ENCODE measurements around the gene PHAX. TPM values are rescaled to one million over a fixed set of nuclear protein-coding genes. Genes with fewer than 3 reads are reported as not detected.
"Not testable (repeated sequence)": the region's sequence is repeated elsewhere in the genome, so short reads cannot be mapped to it uniquely, and the experiment has no call there.

Gene PHAX
- polyA plus RNA-seq, 1 donor, result 38.8 TPM

DNA sequence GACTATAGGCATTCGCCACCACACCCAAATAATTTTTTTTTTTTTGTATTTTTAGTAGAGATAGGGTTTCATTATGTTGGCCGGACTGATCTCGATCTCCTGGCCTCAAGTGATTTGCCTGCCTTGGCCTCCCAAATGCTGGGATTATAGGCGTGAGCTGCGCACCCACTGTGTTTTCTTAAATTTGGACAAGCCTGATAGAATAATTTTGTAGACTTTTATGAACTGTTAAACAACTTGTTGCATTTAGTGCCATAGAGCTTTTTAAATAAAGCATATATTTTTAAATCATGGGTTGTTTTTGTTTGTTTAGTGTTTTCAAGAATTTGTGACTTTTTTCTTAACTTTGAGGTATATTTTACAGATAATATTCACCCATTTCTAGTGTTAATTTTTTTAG, 4.8 kb downstream of the PHAX start:
- DNase-seq, result no peak

DNA sequence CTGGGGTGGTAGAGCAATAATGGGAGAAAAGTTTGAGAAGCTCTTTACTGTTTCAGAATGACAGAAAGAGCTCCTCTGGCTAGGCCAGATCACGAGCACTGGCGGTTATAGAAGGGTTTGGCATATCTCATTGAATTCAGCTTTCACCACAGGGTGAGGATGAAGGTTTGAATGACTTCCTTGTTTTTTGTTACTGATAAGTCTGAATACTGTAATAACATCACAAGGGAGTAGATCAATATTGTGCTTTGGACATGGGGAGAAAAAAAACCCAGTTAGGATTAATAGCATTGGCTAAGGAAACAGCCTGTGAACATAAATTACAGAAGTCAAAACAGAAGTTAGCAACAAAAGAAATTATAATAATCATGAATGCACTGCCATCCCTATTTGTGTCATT, 9.4 kb downstream of the PHAX start:
- no peak for DNase-seq

DNA sequence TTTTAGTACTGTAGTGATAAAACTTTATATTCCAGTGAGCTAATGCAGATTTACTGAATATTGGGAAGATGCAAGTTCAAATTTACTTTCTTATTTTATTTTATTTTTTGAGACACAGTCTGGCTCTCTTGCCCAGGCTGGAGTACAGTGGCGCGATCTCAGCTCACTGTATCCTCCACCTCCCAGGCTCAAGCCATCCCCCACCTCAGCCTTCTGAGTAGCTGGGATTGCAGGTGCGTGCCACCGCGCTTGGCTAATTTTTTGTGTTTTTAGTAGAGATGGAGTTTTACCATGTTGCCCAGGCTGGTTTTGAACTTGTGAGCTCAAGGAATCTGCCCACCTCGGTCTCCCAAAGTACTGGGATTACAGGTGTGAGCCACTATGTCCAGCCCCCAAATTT, 9.9 kb downstream of the PHAX start:
- no peak for DNase-seq

DNA sequence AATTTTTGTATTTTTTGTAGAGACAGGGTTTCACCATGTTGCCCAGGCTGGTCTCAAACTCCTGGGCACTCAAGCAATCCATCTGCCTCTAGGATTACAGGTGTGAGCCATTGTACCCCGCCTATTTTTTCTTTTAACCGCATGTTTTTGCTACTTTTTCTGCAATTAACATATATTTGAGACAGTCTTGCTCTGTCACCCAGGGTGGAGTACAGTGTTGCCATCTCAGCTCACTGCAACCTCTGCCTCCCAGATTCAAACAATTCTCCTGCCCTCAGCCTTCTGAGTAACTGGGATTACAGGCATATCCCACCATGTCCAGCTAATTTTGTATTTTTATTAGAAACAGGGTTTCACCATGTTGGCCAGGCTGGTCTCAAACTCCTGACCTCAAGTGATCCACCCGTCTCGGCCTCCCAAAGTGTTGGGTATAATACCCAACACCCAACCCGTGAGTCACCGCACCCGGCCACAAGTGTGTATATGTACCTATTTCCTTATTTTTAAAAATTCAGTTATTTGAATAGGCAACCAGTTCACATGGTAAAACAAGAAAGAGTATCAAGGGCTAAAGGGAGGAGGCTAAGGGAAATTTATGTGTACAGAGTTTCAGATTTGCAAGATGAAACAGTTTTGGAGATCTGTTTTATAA, 13.3 kb downstream of the PHAX start:
- DNase-seq, result no peak

DNA sequence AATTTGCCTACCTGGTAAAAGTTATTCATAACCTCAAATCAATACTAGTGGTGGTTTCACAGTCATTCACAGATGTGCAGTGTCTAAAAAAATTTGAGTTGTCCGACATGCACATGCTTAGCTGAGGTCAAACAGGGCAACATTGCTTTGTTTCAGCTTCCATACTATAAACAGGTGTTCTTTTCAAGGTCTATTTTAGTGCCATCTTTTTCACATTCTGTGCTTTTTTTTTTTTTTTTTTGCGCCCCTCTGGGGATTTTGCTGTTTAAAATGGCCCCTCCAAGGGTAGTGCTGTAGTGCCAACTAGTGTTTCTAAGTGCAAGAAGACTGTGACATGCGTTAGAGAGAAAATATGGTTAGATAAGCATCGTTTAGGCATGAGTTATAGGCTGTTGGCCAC, 14.5 kb downstream of the PHAX start:
- no peak for DNase-seq

DNA sequence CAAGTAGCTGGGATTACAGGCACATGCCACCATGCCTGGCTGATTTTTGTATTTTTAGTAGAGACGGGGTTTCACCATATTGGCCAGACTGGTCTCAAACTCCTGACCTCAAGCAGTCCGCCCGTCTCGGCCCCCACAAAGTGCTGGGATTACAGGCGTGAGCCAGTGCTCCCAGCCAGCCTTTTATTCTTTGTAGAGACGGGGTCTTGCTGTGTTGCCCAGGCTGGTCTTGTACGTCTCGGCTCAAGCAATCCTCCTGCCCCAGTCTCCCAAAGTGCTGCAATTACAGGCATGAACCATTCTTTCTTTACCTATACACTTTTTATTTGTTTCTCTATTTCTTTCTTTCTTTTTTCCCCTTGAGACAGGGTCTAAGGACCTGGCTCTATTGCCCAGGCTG, 16.9 kb downstream of the PHAX start:
- not testable (repeated sequence) for DNase-seq

DNA sequence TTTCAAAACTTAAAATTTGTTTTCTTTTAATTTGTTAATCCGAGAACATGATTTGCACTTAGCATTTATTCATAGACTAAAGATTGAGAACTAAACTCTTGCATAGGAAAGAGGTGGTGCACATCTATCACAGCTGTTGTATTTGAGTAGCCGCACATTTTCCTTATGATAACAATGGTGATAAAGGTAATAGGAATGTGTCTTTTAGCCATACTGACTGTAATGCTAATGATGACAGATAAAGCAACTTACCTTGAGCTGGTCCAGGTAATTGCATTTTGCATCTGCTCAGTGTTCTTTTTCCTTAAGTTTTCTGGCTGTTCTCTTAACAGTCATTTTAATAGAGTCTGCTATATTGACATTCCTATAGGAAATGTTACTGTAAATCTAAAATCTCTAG, 19.0 kb downstream of the PHAX start:
- no peak for DNase-seq

DNA sequence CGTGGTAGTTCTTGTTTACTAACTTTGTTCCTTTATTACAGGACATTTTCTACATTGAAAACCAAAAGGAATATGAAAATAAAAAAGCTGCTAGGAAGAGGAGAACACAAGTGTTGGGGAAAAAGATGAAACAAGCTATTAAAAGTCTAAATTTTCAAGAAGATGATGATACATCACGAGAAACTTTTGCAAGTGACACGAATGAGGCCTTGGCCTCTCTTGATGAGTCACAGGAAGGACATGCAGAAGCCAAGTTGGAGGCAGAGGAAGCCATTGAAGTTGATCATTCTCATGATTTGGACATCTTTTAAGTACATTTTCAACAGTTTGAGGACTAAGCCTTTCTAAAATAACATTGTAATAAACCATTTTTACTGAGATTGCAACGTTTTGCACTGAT, 23.8 kb downstream of the PHAX start:
- no peak for DNase-seq

DNA sequence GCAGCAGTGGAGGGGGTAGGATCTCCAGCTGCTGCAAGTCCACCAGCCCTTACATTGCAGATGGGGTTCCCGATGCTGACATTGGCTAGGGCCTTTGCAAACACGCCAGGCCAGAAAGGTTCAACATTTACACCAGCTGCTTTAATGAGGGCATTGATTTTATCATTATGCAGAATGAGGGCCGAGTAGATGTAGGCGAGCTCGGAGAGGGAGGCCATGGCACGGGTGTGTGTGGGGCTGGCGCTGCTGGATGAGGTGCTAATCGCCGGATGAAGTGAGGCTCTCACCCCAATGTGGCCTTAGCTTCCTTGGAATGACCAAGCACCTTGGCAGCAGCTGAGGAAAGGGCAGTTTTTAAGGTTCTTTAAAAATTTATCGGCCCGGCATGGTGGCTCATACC, 27.4 kb downstream of the PHAX start:
- no peak for DNase-seq

DNA sequence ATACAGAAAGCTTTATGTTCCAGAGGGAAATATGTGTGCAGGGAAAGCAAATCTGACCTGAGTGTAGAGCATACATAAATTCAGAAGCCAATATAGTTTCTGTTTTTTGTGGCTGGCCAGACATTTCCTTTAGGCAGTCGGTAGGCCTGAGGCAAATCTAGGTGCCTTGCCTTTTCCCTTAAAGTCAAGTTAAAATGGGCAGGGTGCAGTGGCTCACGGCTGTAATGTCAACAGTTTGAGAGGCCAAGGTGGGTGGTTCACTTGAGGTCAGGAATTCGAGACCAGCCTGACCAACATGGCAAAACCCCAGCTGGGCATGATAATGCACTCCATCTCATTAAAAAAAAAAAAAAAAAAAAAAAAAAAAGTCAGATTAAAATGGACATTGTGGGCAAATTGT, 31.2 kb downstream of the PHAX start:
- DNase-seq, result no peak

DNA sequence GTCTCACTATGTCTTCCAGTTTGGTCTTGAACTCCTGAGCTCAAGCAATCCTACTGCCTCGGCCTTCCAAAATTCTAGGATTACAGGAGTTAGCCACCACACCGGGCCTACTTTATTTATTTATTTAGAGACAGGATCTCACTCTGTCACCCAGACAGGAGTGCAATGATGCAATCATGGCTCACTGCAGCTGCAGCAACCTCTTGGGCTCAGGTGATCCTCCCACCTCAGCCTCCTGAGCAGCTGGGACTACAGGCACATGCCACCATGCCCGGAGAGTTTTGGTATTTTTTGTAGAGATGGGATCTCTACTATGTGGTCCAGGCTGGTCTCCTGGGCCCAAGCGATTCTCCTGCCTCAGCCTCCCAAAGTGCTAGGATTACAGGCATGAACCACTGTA, 32.8 kb downstream of the PHAX start:
- DNase-seq, result no peak

DNA sequence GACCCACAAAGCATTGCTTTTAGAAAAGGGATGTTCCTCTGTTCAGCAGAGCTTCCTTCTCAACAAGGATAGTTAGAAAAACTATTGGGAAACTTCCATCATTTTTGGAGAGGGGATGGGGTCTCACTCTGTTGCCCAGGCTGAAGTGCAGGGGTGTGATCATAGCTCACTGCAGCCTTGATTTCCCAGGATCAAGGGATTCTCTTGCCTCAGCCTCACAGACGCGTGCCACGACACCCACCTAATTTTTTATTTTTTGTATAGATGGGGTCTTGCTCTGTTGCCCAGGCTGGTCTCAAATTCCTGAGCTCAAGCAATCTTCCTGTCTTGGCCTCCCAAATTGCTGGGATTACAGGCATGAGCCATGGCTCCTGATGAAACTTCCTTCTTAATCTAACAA, 34.8 kb downstream of the PHAX start:
- no peak for DNase-seq

DNA sequence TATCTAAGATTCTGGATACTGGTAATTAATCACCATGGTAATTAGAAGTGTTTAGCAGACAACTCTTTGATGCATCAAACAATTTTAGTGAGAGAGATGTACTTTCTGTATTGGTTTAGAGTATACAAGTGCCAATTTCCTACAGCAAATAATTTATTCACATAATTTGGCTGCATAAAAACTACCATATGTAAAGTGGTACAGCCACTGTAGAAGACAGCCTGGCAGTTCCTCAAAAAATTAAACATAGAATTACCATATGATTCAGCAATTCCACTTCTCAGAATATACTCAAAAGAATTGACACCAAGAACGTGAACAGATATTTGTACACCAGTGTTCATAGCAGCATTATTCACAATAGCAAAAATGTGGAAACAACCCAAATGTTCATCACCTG, 36.2 kb downstream of the PHAX start:
- DNase-seq, result no peak

DNA sequence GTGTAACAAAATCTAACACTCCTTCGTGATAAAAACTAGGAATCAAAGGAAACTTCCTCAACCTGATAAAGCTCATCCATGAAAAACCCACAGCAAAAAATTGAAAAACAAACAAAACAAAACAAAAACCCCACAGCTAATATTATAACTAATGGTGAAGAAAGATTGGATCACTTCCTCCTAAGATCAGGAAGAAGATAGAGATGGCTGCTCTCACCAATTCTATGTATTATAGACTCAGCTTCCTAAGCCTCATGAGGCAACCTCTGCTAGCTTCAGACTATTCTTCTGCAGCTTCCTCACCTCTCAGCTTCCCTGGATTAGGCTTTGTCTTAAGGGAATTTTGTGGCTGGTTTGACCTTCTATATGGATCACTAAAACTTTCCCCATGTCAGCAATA, 40.1 kb downstream of the PHAX start:
- no peak for DNase-seq

DNA sequence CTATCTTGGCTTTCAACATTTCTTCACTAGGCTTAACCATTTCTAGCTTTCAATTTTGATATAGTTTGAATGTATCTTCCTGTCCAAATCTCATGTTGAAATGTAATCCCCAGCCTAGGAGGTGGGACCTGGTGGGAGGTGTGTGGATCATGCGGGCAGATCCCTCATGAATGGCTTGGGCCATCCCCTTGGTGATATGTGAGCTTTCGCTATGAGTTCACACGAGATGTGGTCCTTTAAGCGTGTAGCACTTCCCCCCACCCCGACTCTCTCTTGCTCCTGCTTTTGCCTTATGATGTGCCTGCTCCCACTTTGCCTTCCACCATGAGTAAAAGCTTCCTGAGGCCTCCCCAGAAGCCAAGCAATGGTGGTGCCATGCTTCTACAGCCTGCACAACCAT, 40.6 kb downstream of the PHAX start:
- no peak for DNase-seq

DNA sequence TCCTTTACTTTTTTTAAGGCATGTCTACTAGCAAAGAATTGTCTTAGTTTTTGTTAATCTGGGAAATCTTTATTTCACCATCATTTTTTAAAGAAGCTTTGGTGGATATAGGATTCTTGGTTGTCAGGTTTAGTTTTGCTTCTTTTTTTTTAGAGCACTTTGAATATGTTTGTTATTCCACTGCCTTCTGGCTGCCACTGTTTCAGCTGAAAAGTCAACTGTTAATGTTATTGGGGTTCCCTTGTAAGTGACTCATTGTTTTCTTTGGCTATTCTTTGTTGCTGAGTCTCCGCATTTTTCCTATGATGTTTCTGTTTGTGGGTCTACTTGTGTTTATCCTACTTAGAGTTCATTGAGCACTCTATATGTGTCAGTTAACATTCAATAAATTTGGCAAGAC, 44.4 kb downstream of the PHAX start:
- DNase-seq, result no peak

DNA sequence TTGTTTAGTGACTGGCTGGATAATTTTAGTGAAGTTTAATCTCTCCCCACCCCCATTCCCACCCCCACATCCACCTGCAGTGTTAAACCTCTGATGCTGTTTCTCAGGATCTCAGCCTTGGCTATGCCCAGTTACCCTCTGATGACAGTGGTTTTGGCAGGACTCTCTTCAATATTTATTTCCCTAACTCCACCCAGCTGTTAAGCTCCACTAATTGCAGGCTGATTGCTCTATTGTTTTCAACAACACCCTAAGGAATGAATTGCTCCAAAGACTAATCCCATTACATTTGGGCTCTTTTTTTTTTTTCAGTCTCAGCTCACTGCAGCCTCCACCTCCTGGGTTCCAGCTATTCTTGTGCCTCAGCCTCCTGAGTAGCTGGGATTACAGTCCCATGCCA, 46.3 kb downstream of the PHAX start:
- no peak for DNase-seq

DNA sequence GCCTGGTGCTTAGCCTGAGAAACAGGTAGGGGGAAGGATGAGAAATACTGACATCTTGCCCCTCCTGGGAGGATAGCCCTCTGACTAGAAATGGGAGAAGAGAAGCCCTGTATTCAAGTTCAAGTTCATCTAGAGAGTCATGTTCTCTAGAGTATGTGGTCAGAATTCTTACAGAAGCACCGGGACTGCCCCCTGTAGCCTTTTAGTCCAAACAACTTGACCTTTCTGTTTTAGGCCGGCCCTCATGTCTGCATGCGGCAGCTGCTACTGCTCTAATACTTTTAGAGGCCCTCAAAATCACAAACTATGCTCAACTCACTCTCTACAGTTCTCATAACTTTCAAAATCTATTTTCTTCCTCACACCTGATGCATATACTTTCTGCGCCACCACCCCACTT, 47.7 kb downstream of the PHAX start:
- DNase-seq, result no peak

DNA sequence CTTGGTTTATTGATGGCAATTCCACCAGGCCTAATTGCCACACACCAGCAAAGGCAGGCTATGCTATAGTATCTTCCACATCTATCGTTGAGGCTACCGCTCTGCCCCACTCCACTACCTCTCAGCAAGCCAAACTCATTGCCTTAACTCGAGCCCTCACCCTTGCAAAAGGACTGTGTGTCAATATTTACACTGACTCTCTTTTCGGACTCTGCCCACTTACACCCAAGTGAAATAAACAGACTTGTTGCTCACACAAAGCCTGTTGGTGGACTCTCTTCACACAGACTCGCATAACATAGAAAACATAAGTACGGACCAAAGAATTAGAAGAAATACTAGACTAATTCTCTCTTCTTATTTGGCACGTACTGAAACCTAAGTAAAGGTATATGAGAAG, 48.3 kb downstream of the PHAX start:
- not testable (repeated sequence) for DNase-seq

DNA sequence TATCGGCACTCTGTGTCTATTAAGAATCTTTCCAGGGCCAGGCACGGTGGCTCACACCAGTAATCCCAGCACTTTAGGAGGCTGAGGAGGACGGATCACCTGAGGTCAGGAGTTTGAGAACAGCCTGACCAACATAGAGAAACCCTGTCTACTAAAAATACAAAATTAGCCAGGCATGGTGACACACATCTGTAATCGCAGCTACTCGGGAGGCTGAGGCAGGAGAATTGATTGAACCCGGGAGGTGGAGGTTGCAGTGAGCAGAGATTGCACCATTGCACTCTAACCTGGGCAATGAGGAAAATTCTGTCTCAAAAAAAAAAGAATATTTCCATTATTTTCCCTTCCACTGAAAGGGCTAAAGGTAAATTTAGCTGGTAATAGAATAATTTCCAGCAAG, 49.0 kb downstream of the PHAX start:
- not testable (repeated sequence) for DNase-seq

DNA sequence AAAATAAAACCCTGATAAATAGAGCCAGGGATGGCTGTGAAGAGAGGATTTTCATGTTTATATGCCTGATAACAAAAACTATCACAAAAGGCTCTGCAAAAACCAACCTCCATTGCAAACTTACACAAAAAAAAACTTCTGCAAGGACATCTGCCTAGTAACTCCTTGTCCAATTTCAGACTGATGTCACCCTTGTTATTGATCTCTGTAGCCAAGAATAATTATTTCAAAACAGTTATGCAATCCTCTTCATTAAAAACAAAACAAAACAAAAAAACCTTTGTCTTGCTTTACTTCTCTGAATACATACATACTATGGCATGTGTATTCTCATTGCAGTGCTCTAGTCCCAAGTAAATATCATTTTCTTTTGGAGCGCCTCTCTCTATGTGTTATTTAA, 49.7 kb downstream of the PHAX start:
- DNase-seq, result no peak

DNA sequence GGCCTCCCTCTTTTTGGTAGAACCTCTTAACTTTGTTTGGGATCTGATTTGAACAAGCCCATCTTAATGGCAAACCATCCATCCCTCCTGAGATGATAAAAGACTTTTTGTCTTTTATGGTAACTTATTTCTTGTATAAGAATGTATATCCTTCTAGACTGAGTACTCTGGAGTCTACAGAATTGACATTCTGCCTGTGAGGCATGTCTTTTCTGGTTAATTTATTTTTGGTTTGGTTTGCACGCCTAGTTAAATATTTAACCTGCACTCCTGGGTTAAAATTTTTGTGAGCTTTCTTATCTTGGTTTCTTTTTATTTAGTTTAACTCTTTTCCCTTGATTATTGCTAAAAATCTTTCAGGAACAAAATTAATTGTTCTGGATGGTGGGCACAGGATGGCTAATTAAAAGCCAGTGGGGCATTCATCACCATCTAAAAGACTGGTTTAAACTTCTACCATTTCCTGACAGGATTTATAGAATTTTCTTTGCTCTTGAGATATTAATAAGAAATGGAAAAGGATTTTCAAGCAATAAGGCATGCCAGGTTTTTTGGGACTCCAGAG, 50.3 kb downstream of the PHAX start:
- no peak for DNase-seq

DNA sequence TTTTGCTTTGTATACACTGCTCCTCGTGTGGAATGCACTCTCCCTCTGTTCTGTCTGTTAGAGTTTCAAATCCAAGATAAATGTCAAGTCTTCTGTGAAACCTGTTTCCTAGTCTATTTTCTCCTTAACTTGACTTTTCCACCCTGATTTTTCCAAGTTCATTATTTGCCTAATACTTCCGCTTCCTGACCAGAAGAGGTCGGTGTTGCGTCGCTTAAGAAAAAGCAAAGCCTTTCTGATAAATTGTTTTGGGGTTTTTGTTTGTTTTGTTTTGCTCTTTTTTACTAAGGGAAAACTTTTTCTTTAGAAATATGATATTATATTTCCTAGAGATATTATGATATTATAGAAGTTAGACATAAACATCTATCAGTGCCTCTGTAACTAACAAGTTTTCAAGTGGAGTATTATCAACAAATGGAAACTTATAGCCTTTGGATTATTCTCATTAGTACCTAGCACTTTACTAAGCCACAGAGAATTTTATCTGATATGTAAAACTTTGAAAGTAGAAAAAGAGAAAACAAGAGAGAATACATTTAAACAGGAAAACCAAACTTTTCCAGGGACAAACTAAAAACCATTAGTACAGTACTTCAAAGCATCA, 55.8 kb downstream of the PHAX start:
- DNase-seq, result peak; percentile 23

DNA sequence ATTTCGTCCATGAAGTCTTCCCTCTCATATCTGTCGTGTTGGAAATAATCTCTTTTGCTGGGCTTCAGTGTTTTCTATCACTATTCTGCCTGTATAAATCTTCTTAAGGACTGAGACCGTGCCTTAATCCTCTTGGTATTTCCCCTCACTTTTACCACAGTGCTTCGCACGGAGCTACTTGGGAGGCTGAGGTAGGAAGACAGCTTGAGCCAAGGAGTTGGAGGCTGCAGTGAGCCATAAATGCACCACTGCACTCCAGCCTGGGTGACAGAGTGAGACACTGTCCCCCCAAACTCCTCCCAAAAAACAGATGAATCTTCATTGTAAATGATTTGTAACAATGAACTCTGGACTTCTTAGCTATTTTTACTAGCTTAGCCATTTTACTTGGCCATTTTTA, 57.8 kb downstream of the PHAX start:
- DNase-seq, result no peak
